HG03521 (cell line): ENCODE measurements around the gene PUDP.
A peak's percentile ranks its signal among the peaks of the same experiment; 100 is the strongest.
"Not testable (repeated sequence)": the region's sequence is repeated elsewhere in the genome, so short reads cannot be mapped to it uniquely, and the experiment has no call there.

Experiments used
- ATAC-seq: cut with Tn5 transposase; IDR thresholded peaks from one replicate; pipeline ENCODE4 v1.9.1; 2021; ENCODE audit warnings: mild to moderate bottlenecking, moderate library complexity; ENCODE audit not compliant: unreplicated experiment

The PUDP gene

DNA sequence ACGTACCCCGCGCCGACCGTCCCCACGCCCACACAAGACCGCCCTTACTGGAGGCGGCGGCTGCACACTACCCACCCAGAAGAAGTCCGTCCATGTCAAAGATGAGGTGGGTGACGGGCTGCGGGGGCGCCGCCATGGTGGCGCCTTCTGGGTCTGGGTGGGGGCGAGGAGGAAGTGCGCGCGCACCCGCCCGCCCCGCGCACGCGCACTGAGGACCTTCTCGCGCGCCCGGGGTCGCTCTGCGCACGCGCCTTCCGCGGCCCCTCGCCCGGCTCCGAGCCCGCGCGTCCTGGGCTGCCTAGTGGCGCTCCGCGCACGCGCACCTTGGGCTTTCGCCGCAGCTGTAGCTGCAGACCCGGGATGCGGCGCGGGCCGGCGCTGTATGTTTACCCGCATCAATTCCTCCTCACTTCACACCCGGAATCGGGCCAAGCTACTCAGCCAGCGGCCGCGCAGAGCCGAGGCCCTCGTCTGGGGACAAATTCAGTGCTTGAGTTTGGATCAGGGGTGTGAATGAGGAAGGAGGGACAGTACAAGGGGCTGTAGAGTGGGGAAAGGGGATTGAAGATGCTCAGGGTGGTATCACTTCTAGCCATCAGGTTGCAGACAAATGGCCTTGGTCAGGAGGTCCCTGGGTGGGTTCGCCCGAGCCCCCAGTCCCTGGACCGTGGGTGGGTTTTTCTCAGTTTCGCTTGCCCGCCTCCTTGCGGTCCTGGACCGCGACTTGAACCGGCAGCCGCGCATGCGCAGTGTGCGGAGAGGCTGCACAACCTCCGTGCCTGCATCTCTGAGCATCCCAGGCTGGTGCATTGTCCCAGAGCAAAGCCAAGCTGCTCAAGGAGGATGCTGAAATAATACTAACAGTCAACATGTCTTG is at the start of gene PUDP:
Gene PUDP (minus strand): TSS at position 176 of the 877 bp plus-strand sequence. CDS start 40 bp downstream, at position 136.
- ATAC-seq, result peak; percentile 71

DNA sequence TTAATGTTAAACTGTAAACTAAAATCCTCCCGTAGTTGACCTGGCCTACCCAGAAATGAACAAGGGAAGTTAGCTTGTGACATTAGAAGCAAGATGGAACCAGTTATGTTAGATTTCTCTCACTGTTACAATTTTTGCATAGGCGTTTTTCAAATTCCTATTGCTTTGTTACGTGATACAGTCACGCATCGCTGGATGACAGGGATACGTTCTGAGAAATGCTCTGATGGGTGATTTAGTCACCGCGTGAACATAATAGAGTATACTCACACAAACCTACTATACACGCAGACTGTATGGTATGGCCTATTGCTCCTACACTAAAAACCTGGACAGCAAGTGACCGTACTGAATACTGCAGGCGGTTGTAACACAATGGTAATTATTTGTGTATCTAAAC is 46.7 kb upstream of the PUDP start:
- no peak for ATAC-seq

DNA sequence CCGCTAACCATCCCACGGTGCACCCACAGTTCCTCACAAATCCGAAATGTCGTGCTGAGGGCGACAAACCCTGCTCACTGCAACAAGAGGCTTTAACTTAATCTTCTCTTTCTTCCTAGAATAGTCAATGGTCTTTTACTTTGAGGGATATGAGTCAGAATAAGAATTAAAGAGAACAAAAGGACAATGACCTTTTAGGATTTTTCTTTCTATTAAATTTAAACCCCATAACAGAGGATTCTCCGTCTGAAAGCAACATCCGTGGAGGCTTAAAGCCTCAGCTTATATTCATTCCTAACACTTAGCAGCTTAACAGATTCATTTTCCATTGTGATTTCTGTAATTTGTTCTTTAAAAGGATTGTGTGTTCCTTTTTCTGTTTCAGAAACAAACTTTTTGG is 44.9 kb upstream of the PUDP start:
- ATAC-seq, result no peak

DNA sequence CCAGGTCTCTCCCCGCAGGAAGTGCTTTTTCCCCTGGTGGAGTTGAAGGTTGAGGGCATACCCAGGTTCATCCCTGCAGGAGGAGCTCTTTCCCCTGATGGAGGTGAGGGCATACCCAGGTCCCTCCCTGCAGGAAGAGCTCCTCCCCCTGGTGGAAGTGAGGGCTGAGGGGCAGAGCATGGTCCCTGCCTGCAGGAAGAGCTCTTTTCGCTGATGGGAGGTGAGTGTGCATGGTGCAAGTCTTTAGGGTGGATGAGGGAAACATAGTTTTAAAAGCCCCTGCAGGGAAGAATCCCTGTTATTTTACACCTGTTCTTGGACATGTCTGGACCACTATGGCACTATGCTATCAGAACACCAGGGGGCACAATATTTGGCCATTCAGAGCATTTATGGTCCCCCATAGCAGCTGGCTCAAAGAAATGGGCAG is 43.7 kb upstream of the PUDP start:
- no peak for ATAC-seq

DNA sequence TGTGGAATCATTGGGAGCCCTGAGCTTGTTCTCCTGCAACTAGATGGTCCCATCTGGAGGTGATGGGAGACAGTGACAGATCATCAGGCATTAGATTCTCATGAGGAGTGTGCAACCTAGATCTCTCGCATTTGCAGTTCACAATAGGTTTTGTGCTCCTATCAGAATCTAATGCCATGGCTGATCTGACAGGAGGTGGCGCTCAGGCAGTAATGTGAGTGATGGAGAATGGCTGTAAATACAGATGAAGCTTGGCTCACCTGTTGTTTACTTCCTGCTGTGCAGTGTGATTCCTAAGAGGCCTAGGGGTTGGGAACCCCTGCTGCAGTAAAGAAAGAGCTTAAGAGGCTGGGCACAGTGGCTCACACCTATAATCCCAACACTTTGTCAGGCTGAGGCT is 42.2 kb upstream of the PUDP start:
- ATAC-seq, result no peak

DNA sequence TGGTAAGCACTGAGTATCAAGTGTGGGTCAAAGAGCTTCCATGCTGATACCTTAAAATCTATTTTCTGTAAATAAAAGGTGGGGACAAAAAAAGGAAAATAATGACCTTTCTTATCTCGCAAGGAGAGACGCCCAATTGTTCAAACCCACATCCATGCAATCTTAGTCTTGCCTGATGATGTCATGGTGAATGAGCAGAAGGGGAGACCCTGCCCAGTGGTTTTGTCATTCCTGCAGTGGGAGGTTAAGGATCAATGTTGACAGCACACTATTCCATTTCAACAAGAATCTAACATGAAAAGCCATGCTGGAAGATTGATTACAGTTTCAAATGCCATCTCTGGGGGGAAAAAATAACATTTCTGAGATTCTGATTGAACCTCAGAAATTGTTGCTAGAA is 40.7 kb upstream of the PUDP start:
- ATAC-seq, result no peak

DNA sequence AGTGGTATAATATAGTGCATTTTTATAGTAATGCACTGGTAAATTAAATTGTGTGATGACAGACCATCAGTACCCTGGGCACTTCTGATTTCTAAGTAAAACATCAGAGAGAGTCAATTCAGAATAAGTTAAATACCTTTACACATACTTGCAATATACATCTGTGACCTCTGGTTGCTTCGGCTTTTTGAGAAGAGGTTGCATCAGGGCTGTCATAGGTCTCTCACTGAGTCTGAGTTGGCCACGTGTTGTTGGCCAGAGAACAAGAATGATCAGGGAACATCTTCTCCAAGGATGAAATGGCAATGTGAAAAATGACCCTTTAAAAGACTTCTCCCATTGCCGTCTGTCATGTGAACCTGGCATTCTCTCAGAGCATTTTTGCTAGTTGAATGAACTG is 36.9 kb upstream of the PUDP start:
- ATAC-seq, result no peak

DNA sequence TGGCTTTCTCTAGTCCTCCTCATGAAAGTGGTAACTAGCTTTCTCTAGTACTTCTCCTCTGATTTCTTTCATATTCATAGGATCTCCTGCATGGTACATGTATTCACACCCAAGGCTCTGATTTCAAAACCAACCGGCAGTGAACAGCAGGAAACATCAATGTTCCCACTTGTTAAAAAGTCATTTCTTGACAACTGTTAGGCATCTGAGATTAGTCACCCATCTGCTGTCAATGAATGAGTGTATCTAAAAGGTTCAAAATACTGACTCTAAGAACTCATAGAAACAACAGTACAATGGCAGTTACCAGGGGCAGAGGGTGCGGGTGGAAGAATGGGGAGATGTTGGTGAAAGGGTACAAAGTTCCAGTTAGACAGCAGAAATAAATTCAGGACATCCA is 31.5 kb upstream of the PUDP start:
- ATAC-seq, result no peak

DNA sequence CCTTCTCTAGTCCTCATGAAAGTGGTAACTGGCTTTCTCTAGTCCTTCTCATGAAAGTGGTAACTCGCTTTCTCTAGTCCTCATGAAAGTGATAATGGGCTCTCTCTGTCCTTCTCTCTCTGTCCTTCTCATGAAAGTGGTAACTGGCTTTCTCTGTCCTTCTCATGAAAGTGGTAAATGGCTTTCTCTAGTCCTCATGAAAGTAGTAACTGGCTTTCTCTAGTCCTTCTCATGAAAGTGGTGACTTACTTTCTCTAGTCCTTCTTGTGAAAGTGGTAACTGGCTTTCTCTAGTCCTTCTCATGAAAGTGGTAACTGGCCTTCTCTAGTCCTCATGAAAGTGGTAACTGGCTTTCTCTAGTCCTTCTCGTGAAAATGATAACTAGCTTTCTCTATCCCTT is 30.9 kb upstream of the PUDP start:
- ATAC-seq, result not testable (repeated sequence)

DNA sequence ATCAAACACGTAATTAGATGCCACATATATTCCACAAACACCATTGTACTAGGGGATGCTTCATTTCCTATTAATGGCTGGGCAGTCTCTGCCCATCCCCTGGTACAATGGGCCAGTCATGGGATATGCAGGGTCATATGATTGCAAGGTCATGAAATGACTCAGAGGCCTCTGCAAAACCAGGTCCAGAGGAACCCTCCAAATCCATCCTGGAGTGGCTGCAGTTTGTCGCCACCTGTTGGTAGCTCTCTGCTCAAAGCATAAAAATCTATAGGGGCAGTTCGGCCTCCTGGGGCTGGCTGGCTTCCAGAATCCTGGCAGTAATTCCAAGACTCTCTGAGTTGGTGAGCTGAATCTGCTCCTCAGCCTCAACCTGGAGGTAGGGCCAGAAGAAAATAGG is 22.9 kb upstream of the PUDP start:
- ATAC-seq, result no peak

DNA sequence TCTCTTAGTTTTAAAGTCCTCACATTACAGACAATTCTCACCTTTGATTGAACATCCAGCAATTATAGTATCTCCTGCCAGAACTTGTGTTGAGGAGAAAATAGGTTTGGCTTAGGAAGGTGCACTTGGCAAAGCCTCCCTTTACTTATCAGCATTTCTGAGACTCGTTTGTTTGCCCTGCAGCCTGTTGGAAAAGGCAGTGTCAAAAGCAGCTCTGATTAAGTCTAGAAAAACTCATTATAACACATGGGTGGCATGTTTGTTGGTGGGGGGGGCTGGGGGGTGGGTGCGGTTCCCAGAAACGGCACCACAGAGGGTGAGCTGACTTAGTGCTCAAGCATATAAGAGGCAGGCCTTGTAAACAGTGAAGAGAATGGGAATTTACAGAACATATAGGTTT is 21.7 kb upstream of the PUDP start:
- ATAC-seq, result no peak

DNA sequence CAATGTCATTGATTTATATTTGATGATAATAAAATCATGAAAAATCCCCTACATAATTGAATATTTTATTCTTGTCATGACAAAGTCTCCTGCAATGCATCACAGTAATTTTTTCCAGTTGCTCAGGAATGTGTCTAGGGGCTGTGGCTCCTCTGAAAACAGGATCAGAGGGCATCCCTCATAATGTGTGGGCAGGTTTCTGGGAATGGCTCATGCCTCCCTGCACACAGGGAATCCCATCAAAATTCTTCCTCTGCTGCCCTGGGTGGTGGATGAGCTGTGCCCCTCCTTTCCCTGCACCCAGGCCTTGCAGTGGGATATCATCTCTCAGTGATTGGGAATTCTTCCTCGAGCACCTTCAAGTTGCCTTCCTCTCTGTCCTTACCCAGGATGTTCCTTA is 20.4 kb upstream of the PUDP start:
- ATAC-seq, result no peak

DNA sequence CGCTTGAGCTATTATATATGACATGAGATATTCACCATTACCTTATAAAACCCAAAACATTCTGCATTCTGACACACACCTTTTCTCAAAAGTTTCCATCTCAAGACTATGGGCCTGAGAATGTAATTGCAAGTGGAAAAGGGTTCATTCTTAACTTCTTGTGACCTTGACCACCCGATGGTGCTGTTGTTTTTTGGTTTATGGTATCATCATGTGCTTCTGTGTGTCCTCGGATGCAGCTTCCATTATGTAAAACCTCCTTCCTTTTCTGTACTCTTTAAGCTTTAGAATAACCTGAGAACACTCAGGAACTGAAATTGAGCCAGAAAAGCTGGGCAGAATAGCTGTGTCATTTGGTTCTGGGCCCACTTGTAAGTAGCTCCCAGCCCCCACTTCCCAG is 16.2 kb upstream of the PUDP start:
- ATAC-seq, result no peak

DNA sequence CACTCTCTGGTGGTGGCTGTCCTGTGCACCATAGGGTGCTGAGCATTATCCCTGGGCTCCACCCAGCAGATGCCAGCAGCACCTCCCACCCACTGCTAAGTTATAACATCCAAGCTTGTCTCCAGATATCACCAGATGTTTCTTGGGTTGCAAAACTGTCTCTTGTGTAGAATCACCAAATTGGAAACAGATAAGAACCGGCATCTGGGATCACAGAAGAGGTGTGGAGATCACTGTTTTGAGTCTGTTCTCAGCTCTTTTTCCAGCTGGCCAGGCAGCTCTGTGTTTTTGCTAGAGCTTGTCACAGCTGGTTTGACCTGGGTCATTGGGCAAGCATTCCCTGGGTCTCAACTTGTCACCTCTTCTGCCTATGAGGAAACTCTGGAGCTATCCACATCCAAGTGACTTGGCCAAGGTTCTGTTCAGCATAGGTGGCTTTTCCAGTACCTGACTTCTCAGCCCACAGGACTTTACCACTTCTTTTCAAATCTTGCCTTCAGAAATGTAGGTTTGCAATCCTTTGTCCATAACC is 15.3 kb upstream of the PUDP start:
- ATAC-seq, result no peak

DNA sequence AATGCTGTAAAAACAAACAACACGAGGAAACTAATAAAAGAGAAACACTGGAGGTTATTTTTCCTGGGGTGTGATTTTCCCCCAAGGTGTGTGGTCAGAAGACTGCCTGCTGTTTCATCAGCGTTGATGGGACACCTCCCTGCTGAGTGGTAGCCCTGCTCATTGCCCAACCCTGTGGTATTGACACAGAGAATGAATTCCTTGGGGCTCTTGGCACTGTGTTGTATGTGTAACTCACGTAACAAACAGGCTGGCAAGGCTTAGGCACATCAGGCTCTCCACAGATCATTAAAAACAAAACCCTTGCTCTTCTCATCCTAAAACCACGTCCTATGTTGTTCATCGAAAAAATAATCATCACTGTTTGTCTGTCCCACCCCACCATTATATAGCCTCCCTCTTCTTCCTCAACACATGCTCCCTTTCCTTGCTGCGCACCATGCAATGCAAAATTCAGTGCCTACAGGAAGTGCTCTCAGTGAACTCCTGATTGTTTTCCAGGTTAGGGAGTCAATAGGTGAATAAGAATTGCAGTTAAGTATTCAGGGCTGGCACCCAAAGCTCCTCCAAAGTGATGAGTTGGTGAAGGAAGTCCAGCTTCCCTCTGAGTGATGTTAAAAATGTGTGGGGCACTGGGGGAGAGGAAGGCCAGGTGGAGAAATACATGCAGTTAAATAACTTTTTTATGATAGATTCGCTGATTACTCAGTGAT is 11.4 kb upstream of the PUDP start:
- no peak for ATAC-seq

DNA sequence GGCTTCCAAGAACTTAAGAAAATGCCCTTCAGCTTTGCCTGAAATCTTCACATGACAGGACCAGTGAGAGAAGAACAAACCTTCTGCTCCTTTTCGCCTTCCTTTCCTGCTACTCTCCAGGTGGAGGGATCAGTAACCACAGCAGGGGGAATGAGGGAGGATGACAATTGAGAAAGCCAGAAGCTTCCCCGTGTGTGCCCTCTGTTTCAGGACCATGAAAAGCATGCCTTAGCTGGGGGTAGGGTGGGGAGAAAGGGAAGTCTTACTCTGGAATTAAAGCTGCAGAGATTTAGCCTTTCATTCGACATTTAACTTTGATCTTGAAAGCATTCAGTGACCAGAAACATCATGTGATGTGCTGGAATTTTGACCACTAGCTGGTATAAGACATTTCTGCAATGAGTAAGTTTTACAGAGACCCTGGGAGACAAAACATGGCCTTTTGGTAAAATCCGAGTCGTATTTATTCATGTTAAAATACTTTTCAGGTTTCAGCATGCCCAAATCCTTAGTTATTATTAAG is 10.6 kb upstream of the PUDP start:
- ATAC-seq, result no peak

DNA sequence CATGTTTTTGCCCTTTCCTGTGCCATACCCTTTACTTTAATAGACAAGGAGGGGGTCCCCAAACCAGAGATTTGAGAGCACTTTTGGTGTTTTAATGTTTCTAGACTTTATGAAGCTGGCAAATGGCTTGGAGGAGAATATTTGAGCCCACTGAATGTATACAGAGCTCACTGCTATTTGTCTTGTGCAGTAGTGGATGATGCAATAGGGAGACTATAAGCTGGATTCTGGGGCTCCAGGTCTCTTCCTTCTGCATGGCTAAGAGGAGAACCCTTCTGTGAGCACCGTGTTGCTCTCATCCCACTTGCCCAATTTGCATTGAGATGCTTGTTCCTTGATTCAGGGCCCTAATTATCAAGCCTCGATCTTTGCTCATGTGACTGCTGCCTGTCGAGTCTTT is 8.9 kb upstream of the PUDP start:
- ATAC-seq, result no peak

DNA sequence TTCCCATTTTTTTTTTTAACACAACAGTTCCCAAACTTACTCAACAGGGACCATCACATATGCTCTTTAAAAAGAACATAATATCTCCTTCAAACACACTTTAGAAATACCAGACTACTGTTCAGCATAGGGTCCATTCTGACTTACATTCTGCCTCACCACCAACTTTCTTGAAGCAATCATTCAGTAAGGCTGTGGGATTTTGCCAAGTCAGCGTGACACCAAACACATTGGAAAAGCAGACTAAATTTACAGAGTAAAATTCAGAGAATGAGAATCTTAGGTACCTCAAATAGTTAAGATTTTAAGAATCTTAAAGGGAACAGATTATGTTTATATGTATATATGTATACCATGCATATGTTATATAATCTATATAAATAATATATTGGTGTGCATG is 7.2 kb upstream of the PUDP start:
- no peak for ATAC-seq

DNA sequence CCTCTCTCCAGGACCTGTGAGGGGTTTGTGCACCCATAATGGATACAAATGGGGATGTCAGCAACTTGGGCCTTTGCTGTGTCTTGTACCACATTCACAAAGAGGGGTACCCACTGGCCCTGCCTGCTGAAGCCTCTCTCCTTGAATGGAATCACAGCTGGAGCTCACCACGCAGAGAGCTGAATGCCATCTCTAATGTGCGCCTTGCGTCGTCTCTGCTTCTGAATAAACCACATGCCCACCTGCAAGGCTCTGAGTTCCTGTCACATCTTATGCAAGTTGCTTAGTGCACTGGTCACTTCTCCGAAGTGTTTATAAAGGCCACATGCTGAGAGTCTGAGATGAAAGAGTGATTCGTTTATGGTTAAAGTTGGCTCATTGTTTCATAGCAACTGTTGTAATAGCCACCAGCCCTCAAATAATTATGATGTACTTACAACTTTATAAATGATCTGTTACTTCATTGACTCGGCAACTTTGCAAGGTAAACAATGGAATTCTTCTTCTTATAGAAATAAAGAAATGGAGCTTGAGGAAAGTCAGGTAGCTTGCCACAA is 6.2 kb upstream of the PUDP start:
- no peak for ATAC-seq

DNA sequence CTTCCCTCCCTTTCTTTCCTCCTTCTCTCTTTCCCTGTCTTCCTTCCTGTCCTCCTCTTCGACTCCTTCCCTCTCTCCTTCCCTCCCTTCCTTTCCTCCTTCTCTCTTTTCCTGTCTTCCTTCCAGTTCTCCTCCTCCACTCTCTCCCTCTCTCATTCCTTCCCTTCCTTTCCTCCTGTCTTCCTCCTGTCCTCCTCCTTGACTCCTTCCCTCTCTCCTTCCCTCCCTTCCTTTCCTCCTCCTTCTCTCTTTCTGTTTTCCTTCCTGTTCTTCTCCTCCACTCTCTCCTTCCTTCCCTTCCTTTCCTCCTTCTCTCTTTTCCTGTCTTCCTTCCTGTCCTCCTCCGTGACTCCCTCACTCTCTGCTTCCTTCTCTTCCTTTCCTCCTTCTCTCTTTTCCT is 5.3 kb upstream of the PUDP start:
- ATAC-seq, result no peak

DNA sequence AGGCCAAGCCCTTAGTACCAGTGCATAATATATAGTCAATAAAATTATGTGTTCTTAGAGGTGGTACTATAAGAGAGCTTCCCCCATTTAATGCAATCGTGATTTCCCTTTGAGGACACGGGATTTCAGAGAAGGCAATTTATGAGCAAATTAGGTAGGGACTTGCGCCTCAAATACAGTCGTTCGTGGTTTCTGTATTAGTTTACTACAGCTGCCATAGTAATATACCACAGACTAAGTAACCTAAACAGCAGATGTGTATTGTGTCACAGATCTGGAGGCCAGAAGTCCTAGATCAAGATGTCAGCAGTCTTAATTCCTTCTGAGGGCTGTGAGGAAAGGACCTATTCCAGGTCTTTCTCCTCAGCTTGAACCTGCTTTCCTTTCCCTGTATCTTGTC is 1.5 kb upstream of the PUDP start:
- peak; percentile 20 for ATAC-seq
